Central memory CD8-positive, alpha-beta T cell (primary cell): ENCODE measurements around the gene UST.
"Not testable (repeated sequence)": the region's sequence is repeated elsewhere in the genome, so short reads cannot be mapped to it uniquely, and the experiment has no call there.

Source experiments
- ATAC-seq: fragments of 150-1000 bp; cut with Tn5 transposase; replicated peaks from 2 replicates; pipeline ENCODE4 v1.10.0; 2022; ENCODE audit warnings: mild to moderate bottlenecking, moderate FRiP score, moderate number of reproducible peaks; ENCODE audit not compliant: poor library complexity, severe bottlenecking; ENCODE audit errors: extremely low read depth
- DNase-seq, 2 donors: peaks; one replicate each; pipeline ENCODE4 v3.0.0; 2021; ENCODE audit warnings: low spot score in 2 of 2
- H3K27ac Mint-ChIP-seq: one replicate; pipeline ENCODE4 v1.8.0; 2022; ENCODE audit warnings: low read depth, mild to moderate bottlenecking, moderate library complexity, mixed read lengths
- H3K27me3 Mint-ChIP-seq: one replicate; pipeline ENCODE4 v1.8.0; 2022; ENCODE audit warnings: mixed read lengths
- H3K36me3 Mint-ChIP-seq: one replicate; pipeline ENCODE4 v1.8.0; 2022; ENCODE audit warnings: mild to moderate bottlenecking, moderate library complexity, mixed read lengths; ENCODE audit not compliant: insufficient read depth
- H3K4me1 Mint-ChIP-seq: one replicate; pipeline ENCODE4 v1.8.0; 2022; ENCODE audit warnings: mixed read lengths
- H3K4me3 Mint-ChIP-seq: one replicate; pipeline ENCODE4 v1.8.0; 2022; ENCODE audit warnings: mild to moderate bottlenecking, moderate library complexity, mixed read lengths
- H3K9me3 Mint-ChIP-seq: one replicate; pipeline ENCODE4 v1.8.0; 2022; ENCODE audit warnings: mixed read lengths

The UST gene

GRCh38 chr6:148893481-148893880 is 146.7 kb downstream of the UST start:
- no peak for ATAC-seq
- H3K27ac Mint-ChIP-seq = no peak overlapping the region
- no peaks in the 10 kb centered on the region for H3K9me3 Mint-ChIP-seq
- no peak overlapping the region for H3K4me3 Mint-ChIP-seq
- no peak for DNase-seq
- no peaks in the 10 kb centered on the region for H3K27me3 Mint-ChIP-seq
- peaks cover 12% of the 10 kb centered on the region for H3K4me1 Mint-ChIP-seq
- H3K36me3 Mint-ChIP-seq = peaks cover 6% of the 10 kb centered on the region

DNA sequence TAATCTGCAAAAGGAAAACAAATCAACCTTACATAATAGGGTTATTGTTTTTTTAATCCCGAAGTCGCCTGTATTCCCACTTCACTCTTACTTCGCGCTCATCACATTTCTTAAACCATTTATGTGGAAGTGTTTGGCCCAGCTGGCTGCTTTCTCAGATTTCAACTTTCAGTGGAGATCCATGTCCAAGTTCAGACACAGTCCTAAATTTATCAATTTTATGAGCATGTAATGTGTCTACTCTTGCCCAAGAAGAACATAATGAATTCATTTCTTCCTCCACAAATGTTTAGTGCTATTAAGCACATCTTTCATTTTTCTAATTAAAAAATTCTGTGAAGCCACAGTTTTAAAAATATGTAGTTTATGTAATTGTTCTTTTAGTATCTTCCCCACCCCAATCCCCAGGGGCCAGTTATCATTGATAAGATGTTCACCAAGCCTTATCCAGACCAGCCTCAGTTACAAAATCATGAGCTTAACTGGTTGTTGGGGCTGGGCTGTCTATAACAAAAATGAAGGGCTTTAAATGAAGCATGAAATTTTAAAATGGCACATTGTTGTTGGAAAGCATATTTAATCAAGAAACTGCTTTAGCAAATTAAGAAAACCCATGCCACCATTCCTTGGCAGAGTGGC is 151.7 kb downstream of the UST start:
- H3K27me3 Mint-ChIP-seq = no peaks in the 10 kb centered on the region
- H3K36me3 Mint-ChIP-seq = peaks cover 7% of the 10 kb centered on the region
- H3K4me3 Mint-ChIP-seq = no peak overlapping the region
- ATAC-seq (no peak), DNase-seq (no peak)
- H3K27ac Mint-ChIP-seq = no peak overlapping the region
- H3K4me1 Mint-ChIP-seq = peaks cover 10% of the 10 kb centered on the region
- H3K9me3 Mint-ChIP-seq = no peaks in the 10 kb centered on the region

- Mint-ChIP-seq H3K36me3 (peaks cover 2% of the 10 kb centered on the region), H3K27ac (no peak overlapping the region), H3K4me3 (no peak overlapping the region), H3K9me3 (no peaks in the 10 kb centered on the region), H3K4me1 (peaks cover 6% of the 10 kb centered on the region), H3K27me3 (no peaks in the 10 kb centered on the region)
- DNase-seq (no peak), ATAC-seq (no peak)
Observed at GRCh38 chr6:148904896-148905870, 158.4 kb downstream of the UST start.

DNA sequence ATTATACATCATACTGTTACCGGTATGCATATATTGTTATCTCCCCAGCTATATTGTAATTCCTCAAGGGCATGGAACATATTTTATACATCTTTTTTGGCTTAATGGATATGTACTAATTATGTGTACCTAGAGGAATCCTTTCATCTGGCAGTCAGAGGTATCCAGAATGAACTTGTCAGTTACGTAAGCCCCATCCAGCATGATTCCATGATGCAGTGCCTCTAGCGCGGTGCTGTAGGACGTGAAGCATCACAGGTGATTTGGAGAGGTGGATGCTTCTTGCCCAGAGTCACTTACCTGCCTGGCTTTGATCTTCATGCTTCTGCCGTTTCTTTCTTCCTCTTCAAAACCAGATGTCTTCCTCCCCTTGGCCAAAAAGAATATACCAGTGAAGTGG is 159.1 kb downstream of the UST start:
- no peak for DNase-seq
- peaks cover 2% of the 10 kb centered on the region for H3K36me3 Mint-ChIP-seq
- no peak for ATAC-seq
- H3K27ac Mint-ChIP-seq = no peak overlapping the region
- peaks cover 6% of the 10 kb centered on the region for H3K4me1 Mint-ChIP-seq
- H3K27me3 Mint-ChIP-seq = no peaks in the 10 kb centered on the region
- no peaks in the 10 kb centered on the region for H3K9me3 Mint-ChIP-seq
- H3K4me3 Mint-ChIP-seq = no peak overlapping the region

GRCh38 chr6:148906386-148906785 is 159.6 kb downstream of the UST start:
- no peak overlapping the region for H3K4me3 Mint-ChIP-seq
- DNase-seq = no peak
- ATAC-seq = no peak
- H3K36me3 Mint-ChIP-seq = peaks cover 2% of the 10 kb centered on the region
- H3K4me1 Mint-ChIP-seq = peaks cover 6% of the 10 kb centered on the region
- no peaks in the 10 kb centered on the region for H3K9me3 Mint-ChIP-seq
- no peaks in the 10 kb centered on the region for H3K27me3 Mint-ChIP-seq
- H3K27ac Mint-ChIP-seq = no peak overlapping the region

GRCh38 chr6:148907573-148907972 is 160.7 kb downstream of the UST start:
- DNase-seq (no peak), ATAC-seq (no peak)
- H3K27me3 Mint-ChIP-seq = no peaks in the 10 kb centered on the region
- H3K4me3 Mint-ChIP-seq = no peak overlapping the region
- peaks cover 1% of the 10 kb centered on the region for H3K36me3 Mint-ChIP-seq
- no peak overlapping the region for H3K27ac Mint-ChIP-seq
- peaks cover 3% of the 10 kb centered on the region for H3K4me1 Mint-ChIP-seq
- H3K9me3 Mint-ChIP-seq = no peaks in the 10 kb centered on the region

DNA sequence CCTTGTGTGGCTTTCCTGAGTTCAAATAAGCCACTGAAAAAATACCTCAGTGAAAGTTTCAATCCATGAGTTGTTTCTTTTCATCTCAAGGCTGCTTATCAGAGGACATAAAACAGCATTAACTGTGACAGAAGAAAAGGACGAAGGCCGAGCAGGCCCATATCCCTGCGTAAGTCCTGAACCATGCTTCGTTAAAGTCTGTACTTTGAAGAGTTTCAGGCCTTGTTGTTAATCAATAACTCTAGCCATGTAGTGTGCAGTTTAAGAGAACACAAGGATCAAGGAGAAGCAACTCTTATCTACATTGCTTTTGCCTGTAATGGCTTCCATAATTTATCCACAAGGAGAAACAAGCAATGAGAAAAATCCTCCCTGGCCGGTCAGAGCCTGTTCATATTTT is 165.4 kb downstream of the UST start:
- H3K36me3 Mint-ChIP-seq = peaks cover 2% of the 10 kb centered on the region
- H3K4me3 Mint-ChIP-seq = no peak overlapping the region
- no peak for DNase-seq
- ATAC-seq = no peak
- peaks cover 7% of the 10 kb centered on the region for H3K4me1 Mint-ChIP-seq
- H3K27me3 Mint-ChIP-seq = no peaks in the 10 kb centered on the region
- H3K9me3 Mint-ChIP-seq = no peaks in the 10 kb centered on the region
- H3K27ac Mint-ChIP-seq = no peak overlapping the region

DNA sequence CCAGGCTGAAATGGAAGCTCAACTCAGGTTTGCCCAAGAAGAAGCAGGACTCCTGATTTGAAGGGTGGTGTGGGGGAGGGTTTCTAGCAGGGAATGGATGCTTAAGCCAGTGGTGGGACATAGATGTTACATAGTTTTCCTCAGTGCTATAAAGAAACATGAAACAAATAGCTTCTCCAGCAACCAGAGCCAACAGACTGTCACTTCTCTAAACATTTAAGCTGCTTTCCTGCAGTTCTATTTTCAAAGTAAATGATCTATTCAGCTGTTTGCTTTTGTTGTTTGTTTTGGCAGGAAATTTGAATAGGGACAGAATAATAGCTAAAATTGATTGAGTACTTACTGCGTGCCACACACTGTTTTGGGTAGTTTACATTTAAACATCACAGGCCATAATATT is 169.0 kb downstream of the UST start:
- no peak overlapping the region for H3K4me3 Mint-ChIP-seq
- ATAC-seq (no peak), DNase-seq (no peak)
- peaks cover 2% of the 10 kb centered on the region for H3K36me3 Mint-ChIP-seq
- peaks cover 15% of the 10 kb centered on the region for H3K4me1 Mint-ChIP-seq
- no peaks in the 10 kb centered on the region for H3K27me3 Mint-ChIP-seq
- no peak overlapping the region for H3K27ac Mint-ChIP-seq
- peaks cover 6% of the 10 kb centered on the region for H3K9me3 Mint-ChIP-seq

- not testable (repeated sequence) for DNase-seq, H3K36me3 Mint-ChIP-seq, H3K27me3 Mint-ChIP-seq, H3K27ac Mint-ChIP-seq, ATAC-seq, H3K4me3 Mint-ChIP-seq, H3K9me3 Mint-ChIP-seq
- peaks cover 17% of the 10 kb centered on the region for H3K4me1 Mint-ChIP-seq
Observed at GRCh38 chr6:148916485-148916884, 169.7 kb downstream of the UST start.

DNA sequence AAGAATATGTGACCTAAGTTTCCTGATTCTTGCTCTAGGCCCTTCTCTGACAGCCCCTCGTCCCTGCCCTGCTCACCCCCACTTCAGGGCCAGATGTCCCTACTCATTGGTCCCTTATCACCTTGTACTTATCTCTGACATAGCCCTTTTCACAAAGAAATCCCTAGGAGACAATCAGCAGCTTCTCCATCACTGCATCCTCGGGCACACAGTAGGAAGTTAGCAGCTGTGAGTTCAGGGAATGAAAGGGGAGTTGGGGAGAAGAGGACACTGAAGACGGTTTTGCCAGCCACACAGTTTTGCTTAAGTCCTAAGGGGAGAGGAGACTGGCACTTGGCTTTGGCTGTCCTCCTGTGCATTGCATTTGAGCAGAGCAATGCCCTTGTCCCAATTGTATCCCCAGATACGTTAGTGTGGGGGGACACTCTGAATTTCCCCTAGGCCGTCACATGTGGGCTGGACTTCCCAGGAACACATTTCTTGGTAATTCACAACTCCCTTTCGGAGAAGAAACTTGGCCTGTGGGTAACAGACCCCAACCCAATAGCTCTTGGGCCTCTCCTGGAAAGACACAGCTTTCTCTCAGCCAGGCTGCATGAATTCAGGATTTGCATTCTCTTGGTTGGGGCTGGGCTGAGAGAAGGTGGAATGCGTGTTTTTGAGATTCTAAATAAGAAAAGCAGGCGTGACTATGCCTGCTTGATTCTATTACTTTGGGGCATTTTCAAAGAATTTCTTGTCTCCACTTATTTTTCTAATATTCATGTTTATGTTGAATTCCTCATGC is 177.6 kb downstream of the UST start:
- DNase-seq = no peak
- no peak for ATAC-seq
- H3K4me1 Mint-ChIP-seq = peaks cover 15% of the 10 kb centered on the region
- H3K9me3 Mint-ChIP-seq = peaks cover under 1% of the 10 kb centered on the region
- H3K4me3 Mint-ChIP-seq = no peak overlapping the region
- H3K36me3 Mint-ChIP-seq = no peaks in the 10 kb centered on the region
- no peaks in the 10 kb centered on the region for H3K27me3 Mint-ChIP-seq
- H3K27ac Mint-ChIP-seq = no peak overlapping the region

- no peak overlapping the region for H3K27ac Mint-ChIP-seq
- DNase-seq = no peak
- H3K4me3 Mint-ChIP-seq = no peak overlapping the region
- H3K9me3 Mint-ChIP-seq = no peaks in the 10 kb centered on the region
- H3K4me1 Mint-ChIP-seq = peaks cover 8% of the 10 kb centered on the region
- H3K36me3 Mint-ChIP-seq = no peaks in the 10 kb centered on the region
- no peak for ATAC-seq
- no peaks in the 10 kb centered on the region for H3K27me3 Mint-ChIP-seq
Observed at GRCh38 chr6:148925701-148926100, 178.9 kb downstream of the UST start.

DNA sequence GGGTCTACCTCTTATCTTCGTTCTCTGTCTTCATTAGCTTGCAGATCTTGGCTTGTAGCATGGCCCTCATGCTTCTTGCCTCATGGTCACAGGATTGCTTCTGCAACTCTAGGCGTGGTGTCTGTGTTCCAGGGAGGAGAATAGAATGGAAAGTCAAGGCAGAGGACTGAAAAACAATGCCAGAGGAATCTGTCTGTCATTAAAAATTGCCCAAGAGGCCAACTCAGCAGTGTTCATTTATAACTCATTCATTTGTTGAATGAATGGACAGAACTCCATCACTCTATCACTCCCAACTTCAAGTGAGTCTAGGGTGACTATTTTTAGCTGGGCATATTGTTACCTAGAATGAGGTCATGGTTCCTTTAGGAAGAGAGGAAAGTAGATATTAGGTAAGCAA is 179.6 kb downstream of the UST start:
- Mint-ChIP-seq H3K9me3 (no peaks in the 10 kb centered on the region), H3K4me3 (no peak overlapping the region), H3K36me3 (no peaks in the 10 kb centered on the region), H3K27me3 (no peaks in the 10 kb centered on the region), H3K4me1 (peaks cover 6% of the 10 kb centered on the region), H3K27ac (no peak overlapping the region)
- no peak for ATAC-seq
- no peak for DNase-seq
